COLO829 (cell line): ENCODE measurements around the gene PLXDC2.
"Not testable (repeated sequence)": the region's sequence is repeated elsewhere in the genome, so short reads cannot be mapped to it uniquely, and the experiment has no call there.

Experiments used
- DNase-seq: peaks from one replicate; pipeline ENCODE4 v3.0.0; 2012; ENCODE audit warnings: low spot score

Gene PLXDC2

DNA sequence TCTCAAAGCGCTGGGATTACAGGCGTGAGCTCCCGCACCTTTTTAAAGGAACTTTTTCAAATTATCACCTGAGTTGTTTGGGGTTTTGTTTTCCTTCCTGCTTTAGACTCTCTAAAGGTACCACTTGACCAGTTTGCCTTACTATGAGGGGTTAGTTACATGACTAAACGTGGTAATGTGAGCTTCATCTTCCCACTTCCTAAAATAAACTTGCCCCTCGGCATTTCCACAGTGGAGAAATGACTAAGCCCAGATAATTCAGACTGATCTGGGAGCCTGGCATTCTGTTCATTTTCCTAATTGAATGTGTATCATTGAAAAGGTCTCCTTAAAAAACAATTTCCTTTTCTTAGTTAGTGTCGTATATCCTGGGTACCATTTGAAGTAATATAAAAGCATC, 163.4 kb downstream of the PLXDC2 start:
- DNase-seq, result no peak

DNA sequence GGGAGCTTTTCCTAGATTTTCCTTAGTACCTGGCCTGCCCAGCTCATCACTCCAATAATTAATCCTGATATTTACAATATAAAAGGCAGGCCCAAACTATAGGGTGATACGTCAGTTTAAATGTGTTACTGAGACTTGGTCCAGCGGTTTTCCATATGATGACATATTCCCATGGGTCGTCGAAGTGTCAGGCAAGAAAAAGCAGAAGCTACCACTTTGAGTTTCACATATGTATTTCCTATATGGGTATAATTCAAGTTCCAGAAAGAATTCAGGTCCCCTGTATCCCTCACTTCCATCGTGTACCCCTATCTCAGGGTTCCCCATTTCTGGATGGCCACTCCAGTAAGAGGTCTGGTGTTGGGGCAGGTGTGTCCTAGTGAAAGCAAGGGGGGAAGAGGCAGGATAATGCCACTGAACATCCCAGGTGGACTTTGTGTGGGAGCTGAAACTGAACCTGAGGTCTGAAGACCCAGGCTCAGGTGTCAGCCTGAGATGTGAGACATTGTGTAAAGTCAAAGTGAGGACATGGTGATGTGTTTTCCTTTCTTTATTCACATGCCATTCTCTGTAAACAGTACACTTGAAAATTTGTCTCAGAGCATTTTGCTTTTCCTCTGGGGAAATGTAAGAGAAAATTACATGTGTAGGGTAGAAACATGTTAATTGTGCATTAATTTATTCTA, 167.8 kb downstream of the PLXDC2 start:
- no peak for DNase-seq

DNA sequence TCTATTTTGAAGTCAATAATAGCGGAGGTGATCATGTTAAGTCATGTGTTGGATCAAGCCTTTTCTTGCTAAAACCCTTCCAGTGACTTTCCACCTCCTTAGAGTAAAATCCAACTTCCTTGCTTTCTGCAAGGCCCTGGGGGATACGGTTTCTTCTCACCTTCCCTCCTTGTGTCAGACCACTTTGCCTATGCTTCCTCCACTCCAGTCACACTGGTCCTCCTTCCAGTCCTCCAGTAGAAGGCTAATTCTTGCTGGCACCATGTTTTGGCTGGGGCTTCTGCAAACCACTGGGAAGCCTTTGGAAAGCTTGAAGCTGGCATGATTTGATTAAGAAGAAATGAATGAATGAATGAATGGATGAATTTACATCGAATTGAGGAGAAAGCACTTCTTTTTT, 169.5 kb downstream of the PLXDC2 start:
- no peak for DNase-seq

DNA sequence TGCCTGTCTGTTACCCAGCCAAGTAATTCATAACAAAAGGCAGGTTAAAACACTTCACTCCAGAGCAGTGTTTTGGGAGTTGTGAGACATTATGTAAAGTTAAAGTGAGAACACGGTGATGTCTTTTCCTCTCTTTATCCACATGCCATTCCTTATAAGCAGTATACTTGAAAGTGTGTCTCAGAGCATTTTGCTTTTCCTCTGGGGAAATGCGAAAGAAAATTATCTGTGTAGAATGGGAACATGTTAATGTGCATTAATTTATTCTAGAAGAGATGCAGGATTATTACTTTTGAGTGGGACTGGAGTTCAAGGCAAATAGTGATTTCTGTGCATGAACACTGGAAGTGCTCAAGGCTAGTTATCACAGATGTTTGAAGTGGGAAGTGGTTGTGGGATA, 170.4 kb downstream of the PLXDC2 start:
- no peak for DNase-seq

DNA sequence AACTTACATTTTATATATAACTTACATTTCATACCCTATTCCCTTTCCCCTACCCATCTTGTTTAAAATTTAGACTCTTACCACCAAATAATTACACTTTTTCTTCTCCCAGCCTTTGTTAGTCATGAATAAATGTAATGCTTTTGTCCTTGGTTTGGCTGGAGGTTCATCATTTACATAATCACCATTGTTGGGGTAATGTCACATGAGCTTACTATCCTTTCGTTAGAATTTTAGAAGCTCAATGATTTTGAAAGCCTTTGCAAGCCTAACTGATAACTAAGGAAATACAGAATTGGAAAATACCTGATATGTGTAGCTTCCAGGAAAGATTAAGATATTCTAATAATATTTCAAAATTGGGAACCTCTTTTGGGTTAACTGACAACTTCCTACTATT, 171.7 kb downstream of the PLXDC2 start:
- DNase-seq, result no peak

DNA sequence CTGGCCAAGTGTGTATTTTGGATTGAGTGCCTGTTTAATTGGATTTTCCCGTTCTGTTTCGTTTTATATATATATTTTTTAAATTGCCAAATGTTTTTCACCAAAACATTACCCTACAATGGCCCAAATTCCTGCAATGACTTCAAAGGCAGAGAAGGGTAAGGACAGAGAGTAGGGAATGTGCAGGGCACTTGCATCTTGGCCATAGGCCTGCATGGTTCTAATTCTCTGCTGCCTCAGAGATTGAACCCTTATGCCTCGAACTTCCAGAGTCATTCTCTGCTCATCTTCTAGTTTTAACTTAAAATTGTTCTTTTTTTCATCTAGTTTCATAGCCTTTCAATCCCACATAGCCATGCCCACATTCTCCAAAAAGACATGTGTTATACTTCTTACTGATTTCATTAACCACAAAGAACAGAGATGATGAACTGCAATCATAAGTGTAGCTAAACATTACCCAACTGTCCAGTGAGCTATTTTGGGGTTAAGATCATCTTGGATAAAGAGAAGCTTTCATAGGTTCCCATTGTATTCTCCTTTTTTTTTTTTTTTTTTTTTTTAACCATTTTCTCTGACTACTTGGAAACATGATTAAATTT, 177.6 kb downstream of the PLXDC2 start:
- DNase-seq, result no peak

DNA sequence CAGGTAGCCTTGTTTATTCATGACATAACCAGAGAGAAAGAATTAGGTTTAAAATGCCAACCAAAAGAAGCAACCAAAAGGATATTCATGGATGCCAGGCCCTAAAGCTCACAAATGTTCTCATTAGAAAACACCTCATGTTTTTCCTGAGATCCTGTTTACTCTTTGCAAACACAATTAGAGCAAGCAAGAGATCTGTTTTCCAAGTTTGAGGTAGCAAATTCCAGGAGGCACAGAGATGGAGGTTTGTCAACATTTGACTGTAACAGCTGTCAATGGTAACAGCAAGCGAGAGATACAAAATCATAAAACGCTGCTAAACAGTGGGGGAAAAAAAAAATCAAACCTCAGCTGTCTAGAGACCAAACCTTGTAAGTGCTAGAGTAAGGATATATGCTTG, 182.2 kb downstream of the PLXDC2 start:
- DNase-seq, result no peak

DNA sequence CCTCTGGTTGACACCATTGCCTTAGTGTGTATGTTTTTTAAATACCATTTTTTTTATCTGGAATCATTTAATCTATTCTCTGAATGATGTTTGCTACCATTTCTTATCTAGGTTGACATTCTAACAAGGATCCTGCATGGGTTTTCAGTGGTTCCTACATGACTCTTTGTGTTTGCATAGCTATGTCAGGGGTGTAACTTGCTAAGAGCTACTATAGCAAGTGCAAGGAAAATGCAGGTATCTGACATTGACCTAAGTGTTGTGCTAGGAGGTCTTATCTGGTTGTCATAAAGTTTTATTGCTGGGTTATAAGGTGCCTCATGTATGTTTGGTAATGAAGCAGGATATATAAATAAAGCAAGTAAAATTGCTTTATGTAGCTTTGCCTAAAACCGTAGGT, 183.2 kb downstream of the PLXDC2 start:
- no peak for DNase-seq

DNA sequence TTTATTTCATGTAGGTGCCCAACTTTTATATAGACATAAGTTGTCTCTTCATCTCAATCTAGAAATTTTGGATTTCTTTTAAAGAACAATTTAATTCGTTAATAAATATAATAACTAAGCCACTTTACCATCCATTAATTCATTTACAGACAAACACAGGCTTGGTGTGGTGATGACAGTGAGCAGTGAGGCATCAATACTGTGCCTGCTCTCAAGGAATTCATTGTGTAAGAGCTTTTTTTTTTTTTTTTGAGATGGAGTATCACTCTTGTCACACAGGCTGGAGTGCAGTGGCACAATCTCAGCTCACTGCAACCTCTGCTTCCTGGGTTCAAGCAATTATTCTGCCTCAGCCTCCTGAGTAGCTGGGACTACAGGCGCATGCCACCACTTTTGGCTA, 185.8 kb downstream of the PLXDC2 start:
- not testable (repeated sequence) for DNase-seq

DNA sequence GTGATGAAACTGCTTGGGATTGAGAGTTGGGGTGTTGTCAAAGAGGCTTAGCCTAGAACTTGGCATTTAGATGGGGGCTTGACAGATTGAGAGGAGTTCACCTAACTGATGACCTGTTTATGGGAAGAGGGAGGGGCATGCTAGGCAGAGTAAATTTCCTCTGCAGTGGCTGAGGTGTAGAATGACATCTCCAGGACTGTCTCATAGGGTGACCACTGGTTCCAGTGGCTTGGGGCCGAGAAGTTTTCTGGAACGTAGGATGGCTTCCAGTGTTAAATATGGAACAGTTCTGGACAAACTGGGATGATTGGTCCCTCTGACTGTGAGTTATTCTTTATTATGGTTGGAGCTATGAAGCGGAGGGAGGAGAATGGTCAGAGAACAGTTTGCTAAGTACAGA, 186.4 kb downstream of the PLXDC2 start:
- DNase-seq, result no peak

DNA sequence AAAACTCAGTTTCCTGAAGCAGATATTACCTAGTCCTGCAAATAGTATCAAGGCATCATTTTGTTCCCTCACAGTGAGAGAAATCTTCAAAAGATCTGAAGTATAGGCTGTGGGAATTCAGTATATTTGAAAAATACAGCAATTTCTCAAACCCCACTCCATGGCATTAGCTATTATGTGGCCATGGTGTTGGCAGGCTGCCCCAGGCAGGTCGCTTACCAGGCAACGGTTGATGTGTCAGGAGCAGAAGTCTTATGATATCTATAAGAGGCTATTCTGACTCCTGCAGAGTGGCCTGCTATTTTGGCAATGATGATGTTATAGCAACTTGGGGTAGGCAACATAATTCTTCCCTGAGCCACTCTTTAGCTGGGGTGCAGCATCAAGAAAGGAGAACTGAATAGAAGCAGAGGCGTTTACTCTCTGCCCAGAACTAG, 187.9 kb downstream of the PLXDC2 start:
- no peak for DNase-seq

DNA sequence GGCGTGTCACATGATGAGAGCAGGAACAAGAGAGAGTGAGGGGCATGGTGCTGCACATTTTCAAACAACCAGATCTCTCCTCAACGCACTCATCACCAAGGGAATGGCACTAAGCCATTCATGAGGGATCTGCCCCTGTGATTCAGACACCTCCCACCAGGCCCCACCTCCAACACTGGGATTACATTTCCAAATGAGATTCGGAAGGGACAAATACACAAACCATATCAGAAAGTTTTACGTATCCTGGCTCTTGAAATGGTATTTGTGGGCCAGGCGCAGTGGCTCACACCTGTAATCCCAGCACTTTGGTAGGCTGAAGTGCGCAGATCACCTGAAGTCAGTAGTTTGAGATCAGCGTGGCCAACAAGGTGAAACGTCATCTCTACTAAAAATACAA, 189.4 kb downstream of the PLXDC2 start:
- no peak for DNase-seq

DNA sequence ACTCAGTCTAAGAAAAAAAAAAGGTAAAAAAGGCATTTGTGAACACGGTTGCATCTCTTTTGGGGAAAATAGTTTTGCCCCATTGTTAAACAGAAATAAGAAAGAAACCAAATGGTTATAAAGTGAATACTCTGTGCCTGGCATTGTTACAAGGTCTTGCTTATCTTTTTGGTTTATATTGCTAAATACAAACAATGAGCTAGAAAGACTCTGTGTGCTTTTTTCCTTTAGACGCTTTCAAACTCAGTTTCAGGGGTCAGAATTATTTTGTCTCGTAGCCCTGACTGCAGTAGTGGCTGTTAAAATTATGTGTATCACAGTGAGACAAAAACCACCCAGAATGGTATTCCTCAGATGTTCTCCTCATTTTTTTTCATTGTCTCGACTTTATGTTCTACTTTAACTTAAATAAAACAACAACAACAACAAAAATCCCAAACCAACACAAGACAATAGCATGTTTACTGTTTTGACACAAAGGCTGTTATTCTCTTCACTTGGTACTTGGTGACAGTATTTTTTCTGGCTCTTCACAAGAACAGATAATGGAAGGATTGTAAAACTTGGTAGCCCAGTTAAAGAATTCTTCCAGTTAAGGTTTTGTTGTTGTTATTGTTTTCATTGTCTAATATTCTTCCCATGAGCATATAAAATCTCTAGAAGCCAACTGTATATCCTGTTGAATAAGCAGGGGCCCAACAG, 190.1 kb downstream of the PLXDC2 start:
- DNase-seq, result no peak

DNA sequence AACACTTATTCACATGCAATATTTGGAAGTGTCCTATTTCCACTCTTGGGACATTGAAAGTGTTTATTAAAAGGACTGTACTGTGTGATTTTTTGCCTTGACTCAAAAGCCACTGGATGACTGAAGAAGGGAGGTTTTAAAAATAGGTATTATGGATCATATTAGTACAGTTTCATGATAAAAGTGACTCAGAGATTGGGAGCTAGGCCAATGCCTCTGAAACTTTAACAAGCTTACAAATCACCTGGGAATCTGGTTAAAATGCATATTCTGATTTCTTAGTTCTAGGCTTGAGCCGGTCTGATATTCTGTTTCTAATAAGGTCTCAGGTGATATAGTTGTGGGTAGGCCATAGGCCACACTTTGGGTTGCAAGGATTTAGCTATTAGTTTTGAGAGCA, 191.2 kb downstream of the PLXDC2 start:
- DNase-seq, result no peak

DNA sequence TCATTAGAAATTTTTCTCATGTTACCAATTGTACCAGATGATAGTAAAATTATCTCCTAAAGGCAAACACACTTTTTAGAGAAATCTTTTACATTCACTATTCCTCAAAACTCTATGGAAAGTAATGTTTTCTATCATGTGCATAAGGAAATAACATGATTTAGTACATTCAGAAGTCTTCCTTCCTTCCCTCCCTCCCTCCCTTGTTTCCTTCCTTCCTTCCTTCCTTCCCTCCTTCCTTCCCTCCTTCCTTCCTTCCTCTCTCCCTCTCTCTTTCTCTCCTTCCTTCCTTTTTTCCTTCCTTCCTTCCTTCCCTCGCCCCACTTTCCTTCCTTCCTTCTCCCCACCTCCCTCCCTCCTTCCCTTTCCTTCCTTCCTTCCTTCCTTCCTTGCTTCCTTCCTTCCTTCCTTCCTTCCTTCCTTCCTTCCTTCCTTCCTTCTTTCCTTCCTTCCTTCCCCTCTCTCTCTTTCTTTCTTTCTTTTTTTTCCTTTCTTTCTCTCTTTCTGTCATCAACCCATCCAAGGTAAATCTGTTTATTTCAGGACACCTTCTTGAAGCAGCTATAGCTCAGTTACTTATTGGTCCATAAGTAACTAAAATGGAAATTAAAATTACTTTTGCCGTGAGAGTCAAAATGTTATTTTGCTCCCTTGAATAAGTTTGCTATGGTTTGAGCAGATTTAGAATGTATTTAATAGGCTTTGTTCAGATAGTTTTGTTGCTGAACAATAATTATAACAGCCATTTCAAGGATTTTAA, 197.9 kb downstream of the PLXDC2 start:
- DNase-seq, result no peak

DNA sequence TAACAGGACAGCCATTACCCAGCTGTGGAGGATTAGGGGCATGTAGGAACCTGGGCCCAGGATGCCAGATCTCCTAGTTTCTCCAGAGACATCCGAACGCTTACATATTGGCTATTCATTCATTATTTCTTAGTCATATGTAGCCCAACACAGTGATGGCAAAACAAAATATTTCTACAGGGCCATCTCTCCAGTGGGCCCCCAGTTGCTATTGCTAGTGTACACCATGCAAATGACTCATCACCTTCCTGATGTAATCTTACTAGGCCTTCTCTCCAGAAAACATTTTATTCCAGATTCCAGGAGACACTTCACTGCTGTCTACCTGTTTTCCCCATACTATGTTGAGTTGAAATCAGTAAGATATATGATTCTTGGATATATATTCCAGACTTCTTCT, 201.7 kb downstream of the PLXDC2 start:
- DNase-seq, result no peak

DNA sequence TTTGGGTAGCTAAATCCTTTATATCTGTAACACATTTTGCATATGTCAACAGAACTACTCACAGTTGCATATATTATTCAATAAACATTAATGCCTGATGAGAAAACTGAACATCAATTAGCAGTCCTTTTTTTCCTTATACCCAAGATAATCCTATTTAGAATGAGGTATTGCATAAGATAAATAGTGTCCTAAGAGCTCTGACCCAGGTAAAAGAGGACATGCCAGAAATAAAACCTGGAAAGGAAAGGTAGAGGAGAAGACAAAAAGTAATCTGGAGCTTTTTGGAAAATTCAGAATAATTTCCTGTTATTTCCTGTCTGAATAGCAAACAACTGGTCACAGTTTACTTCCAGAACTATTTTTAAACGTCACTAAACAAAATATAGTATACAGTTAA, 204.4 kb downstream of the PLXDC2 start:
- no peak for DNase-seq

DNA sequence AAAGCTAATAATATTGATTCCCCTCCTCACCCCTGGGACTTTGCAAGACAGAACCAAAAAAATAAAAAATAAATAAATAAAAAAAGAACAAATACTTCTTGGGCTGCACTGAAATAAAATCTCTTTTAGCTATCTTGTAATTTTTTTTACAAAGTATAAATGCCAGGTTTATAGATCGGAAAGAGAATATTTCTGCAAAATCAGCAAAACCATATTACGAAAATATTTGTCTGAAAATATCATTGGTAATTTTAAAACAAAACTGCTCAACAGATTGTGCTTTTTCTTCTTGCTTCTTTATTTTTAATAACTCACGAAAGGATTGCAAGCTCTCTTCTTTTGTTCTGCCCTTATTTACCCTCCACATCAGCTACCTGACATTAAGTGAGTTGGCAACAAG, 213.3 kb downstream of the PLXDC2 start:
- DNase-seq, result no peak

DNA sequence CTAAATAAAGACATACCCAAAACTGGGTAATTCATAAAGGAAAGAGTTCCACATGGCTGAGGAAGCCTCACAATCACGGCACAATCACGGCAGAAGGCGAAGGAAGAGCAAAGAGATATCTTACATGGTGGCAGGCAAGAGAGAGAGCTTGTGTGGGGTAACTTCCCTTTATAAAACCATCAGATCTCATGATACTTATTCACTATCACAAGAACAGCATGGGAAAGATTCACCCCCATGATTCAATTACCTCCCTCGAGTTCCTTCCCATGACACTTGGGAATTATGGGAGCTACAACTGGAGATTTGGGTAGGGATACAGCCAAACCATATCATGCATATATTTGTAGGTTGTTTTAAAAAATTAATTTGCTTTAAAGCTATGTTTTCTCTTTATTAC, 217.2 kb downstream of the PLXDC2 start:
- no peak for DNase-seq

DNA sequence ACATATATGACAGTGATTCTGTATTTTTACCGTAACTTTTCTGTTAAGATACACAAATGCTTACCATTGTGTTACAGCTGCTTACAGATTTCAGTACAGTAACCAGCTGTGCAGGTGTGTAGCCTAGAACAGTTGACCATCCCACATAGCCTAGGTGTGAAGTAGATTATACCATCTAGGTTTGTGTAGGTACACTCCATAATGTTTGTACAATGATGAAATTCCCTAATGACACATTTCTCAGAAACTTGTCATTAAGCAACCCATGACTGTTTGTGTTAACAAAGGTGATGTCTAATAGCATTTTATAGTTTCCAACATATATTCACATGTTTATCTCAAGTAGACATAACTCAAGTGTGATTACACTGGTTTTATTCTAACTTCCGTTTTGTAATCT, 218.5 kb downstream of the PLXDC2 start:
- no peak for DNase-seq

DNA sequence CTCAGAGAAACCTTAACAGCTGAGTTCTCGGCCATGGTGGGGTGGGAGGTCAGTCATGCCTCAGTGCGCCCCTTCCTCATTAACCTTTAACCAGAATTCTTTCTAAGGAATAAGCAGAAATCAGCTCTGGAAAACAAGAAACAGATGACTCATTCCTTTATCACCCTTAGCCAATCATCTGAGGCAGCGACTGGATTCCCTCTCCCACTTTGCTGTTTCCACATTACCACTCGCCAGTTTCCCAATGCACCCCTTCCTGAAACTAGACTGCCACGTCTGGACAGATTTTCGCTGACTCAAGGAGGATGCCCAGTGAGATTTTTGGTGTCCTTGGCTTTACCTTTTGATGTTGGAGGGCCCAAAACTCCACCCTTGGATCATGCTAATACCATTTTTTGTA, 223.8 kb downstream of the PLXDC2 start:
- DNase-seq, result no peak

DNA sequence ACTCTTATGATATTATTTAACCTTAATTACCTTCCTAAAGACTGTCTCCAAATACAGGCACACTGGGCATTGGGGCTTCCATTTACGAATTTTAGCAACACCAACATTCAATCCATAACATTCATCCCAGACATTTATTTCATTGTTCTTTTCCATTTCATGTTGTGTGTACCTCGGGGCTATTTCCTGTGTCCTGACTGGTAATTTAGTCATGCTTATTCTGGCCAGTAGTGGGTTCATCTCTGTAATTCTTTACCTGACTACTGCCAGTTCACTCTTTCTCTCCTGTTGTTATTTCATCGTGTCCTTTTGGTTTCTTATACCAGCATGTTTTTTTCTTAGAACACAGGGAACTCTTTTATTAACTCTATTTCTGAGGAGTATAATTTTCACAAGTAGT, 225.7 kb downstream of the PLXDC2 start:
- DNase-seq, result no peak

DNA sequence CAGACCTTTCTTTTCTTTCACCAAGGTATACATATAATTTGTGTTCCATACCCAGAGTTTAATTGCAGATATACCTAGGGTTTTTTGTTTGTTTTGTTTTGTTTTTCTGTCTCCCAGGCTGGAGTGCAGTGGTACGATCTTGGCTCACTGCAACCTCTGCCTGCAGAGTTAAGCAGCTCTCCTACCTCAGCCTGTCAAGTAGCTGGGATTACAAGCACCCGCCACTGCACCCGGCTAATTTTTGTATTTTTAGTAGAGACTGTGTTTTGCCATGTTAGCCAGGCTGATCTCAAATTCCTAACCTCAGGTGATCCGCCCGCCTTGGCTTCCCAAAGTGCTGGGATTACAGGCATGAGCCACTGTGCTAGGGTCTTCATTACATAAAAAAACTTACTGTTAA, 228.9 kb downstream of the PLXDC2 start:
- not testable (repeated sequence) for DNase-seq
